Measurements from ENCODE around the gene RNF180. TPM values are rescaled to one million over a fixed set of nuclear protein-coding genes. Genes with fewer than 3 reads are reported as not detected.

The RNF180 gene
- total RNA-seq, 2 donors from 2014 or later, result 5.3 to 8.0 TPM

GRCh38 chr5:64299805-64300204 is 134.2 kb downstream of the RNF180 start:
- DNase-seq, result no peak
- Mint-ChIP-seq H3K9me3 (no peaks in the 10 kb centered on the region), H3K4me3 (no peak overlapping the region), H3K27ac (no peak overlapping the region), H3K27me3 (ENCODE audit: insufficient read depth) (no peaks in the 10 kb centered on the region), H3K4me1 (no peaks in the 10 kb centered on the region), H3K36me3 (ENCODE audit: low read depth) (no peaks in the 10 kb centered on the region)
- Histone ChIP-seq H3K9ac (ENCODE audit: extremely low read depth, low read length, poor library complexity, severe bottlenecking) (no peak overlapping the region), H3K4me1 (ENCODE audit: control insufficient read depth, insufficient read depth, low read length) (no peaks in the 10 kb centered on the region), H3K27me3 (ENCODE audit: control insufficient read depth, insufficient read depth, low read length, poor library complexity, severe bottlenecking) (no peaks in the 10 kb centered on the region), H3K4me3 (ENCODE audit: low read length) (no peak overlapping the region), H3K27ac (ENCODE audit: low read depth, low read length) (no peak overlapping the region), H3K9me3 (ENCODE audit: control insufficient read depth, low read length) (no peaks in the 10 kb centered on the region), H3K36me3 (ENCODE audit: control insufficient read depth, insufficient read depth, low read length) (no peaks in the 10 kb centered on the region)
- TF ChIP-seq CTCF (conservative IDR thresholded peaks at IDR 0.05), result no peak
- 67 to 73% methylated on average over 1 to 2 of the region's 2 CpGs for WGBS, 2 experiments (ENCODE audit: insufficient coverage in 1 of 2, insufficient read length in 1 of 2)

GRCh38 chr5:64301566-64301965 is 135.9 kb downstream of the RNF180 start:
- no peak for DNase-seq
- no peak overlapping the region for H3K4me3 Mint-ChIP-seq

GRCh38 chr5:64308135-64308534 is 142.5 kb downstream of the RNF180 start:
- H3K36me3 Mint-ChIP-seq (ENCODE audit: low read depth), result no peaks in the 10 kb centered on the region
- WGBS, 2 experiments (ENCODE audit: insufficient coverage in 1 of 2, insufficient read length in 1 of 2), result 76% methylated on average over 1 of the region's 1 CpG; no CpG with 5 or more reads in 1 of the 2 experiments
- no peak overlapping the region for H3K27ac Mint-ChIP-seq

More at GRCh38 chr5:64301566-64301965, 135.9 kb downstream of the RNF180 start:
- H3K4me1 ChIP-seq (ENCODE audit: control insufficient read depth, insufficient read depth, low read length), result peaks cover 5% of the 10 kb centered on the region
- no peak for TF ChIP-seq CTCF (conservative IDR thresholded peaks at IDR 0.05)
- H3K27me3 ChIP-seq (ENCODE audit: control insufficient read depth, insufficient read depth, low read length, poor library complexity, severe bottlenecking), result no peaks in the 10 kb centered on the region
- H3K9ac ChIP-seq (ENCODE audit: extremely low read depth, low read length, poor library complexity, severe bottlenecking), result no peak overlapping the region
- no peak overlapping the region for H3K4me3 ChIP-seq (ENCODE audit: low read length)
- Mint-ChIP-seq H3K4me1 (peaks cover 3% of the 10 kb centered on the region), H3K27ac (no peak overlapping the region), H3K36me3 (ENCODE audit: low read depth) (no peaks in the 10 kb centered on the region), H3K9me3 (no peaks in the 10 kb centered on the region), H3K27me3 (ENCODE audit: insufficient read depth) (no peaks in the 10 kb centered on the region)
- H3K27ac ChIP-seq (ENCODE audit: low read depth, low read length), result no peak overlapping the region
- no peaks in the 10 kb centered on the region for H3K36me3 ChIP-seq (ENCODE audit: control insufficient read depth, insufficient read depth, low read length)
- H3K9me3 ChIP-seq (ENCODE audit: control insufficient read depth, low read length), result no peaks in the 10 kb centered on the region

More at GRCh38 chr5:64308135-64308534, 142.5 kb downstream of the RNF180 start:
- Histone ChIP-seq H3K27me3 (ENCODE audit: control insufficient read depth, insufficient read depth, low read length, poor library complexity, severe bottlenecking) (no peaks in the 10 kb centered on the region), H3K4me3 (ENCODE audit: low read length) (no peak overlapping the region), H3K9ac (ENCODE audit: extremely low read depth, low read length, poor library complexity, severe bottlenecking) (no peak overlapping the region), H3K27ac (ENCODE audit: low read depth, low read length) (no peak overlapping the region), H3K9me3 (ENCODE audit: control insufficient read depth, low read length) (no peaks in the 10 kb centered on the region), H3K36me3 (ENCODE audit: control insufficient read depth, insufficient read depth, low read length) (no peaks in the 10 kb centered on the region), H3K4me1 (ENCODE audit: control insufficient read depth, insufficient read depth, low read length) (peaks cover 5% of the 10 kb centered on the region)
- Mint-ChIP-seq H3K27me3 (ENCODE audit: insufficient read depth) (peaks cover 3% of the 10 kb centered on the region), H3K9me3 (no peaks in the 10 kb centered on the region), H3K4me3 (no peak overlapping the region), H3K4me1 (peaks cover 3% of the 10 kb centered on the region)
- no peak for DNase-seq
- no peak for TF ChIP-seq CTCF (conservative IDR thresholded peaks at IDR 0.05)
